ENCODE data around the gene PWWP2B. TPM values are rescaled to one million over a fixed set of nuclear protein-coding genes. Genes with fewer than 3 reads are reported as not detected.

PWWP2B gene
- total and polyA plus RNA-seq, 2 of the 4 experiments (the other 2 are of a cell fraction): 1.7 to 2.2 TPM

- H3K18ac ChIP-seq (ENCODE audit: low read depth, low read length): no peak overlapping the region
- H3K4me2 ChIP-seq (ENCODE audit: low read depth, low read length): no peak overlapping the region
- H2BK20ac ChIP-seq (ENCODE audit: low read depth, low read length): no peak overlapping the region
- H2BK5ac ChIP-seq (ENCODE audit: low read depth, low read length, poor library complexity, severe bottlenecking): no peak overlapping the region
- peaks cover 1% of the 10 kb centered on the region; the same call in 1 of the 2 replicates for H3K36me3 ChIP-seq (ENCODE audit: control insufficient read depth, insufficient read depth, low read length)
- TF ChIP-seq SMC3 (IDR thresholded peaks at IDR 0.05; ENCODE audit: low read depth, low read length): no peak
- no peak for TF ChIP-seq MAZ (IDR thresholded peaks at IDR 0.05; ENCODE audit: borderline replicate concordance, low read depth, low read length)
- no peak for TF ChIP-seq MAFK (IDR thresholded peaks at IDR 0.05; ENCODE audit: low read depth, low read length)
- TF ChIP-seq FOS (IDR thresholded peaks at IDR 0.05; ENCODE audit: low read depth, low read length): no peak
- H2AK5ac ChIP-seq (ENCODE audit: low read depth, low read length): no peak overlapping the region
- H3K4me1 ChIP-seq (ENCODE audit: control insufficient read depth, insufficient read depth, low read length): no peaks in the 10 kb centered on the region
- in situ Hi-C loops (cut with MboI; ENCODE audit: low sequenced_read_pairs) (no loop called here), dilution Hi-C loops (cut with HindIII; ENCODE audit: low sequenced_read_pairs, unreplicated experiment) (no loop called here), intact Hi-C loops (cut with micrococcal nuclease) (no loop called here)
- H2AFZ ChIP-seq (replicated peaks; ENCODE audit: low read length, poor library complexity): no peak overlapping the region
- CTCF ChIA-PET: interaction anchor here (0.7 kb wide), 1 partner anchor 862 kb away, joined by 4 read pairs; no protein-coding TSS in a partner anchor
- no peaks in the 10 kb centered on the region for H3K9me1 ChIP-seq (ENCODE audit: insufficient read depth, low read length)
- H4K91ac ChIP-seq (ENCODE audit: insufficient read depth, low read depth, low read length): no peak overlapping the region
- no peak overlapping the region for H4K8ac ChIP-seq (ENCODE audit: low read depth in 2 of 2, low read length in 2 of 2)
- H3K27ac ChIP-seq (ENCODE audit: insufficient read depth, low read length): no peak overlapping the region
- H4K5ac ChIP-seq (ENCODE audit: low read depth, low read length): no peak overlapping the region
- H3K9me3 ChIP-seq (ENCODE audit: control insufficient read depth, insufficient read depth, low read length): no peaks in the 10 kb centered on the region
- no peak overlapping the region for H3K23ac ChIP-seq (ENCODE audit: low read depth, low read length)
- no peak for DNase-seq
- no CpG with 5 or more reads among the region's 12 CpGs for WGBS, 2 experiments (ENCODE audit: extremely low coverage in 2 of 2, insufficient read length in 1 of 2)
- H3K4ac ChIP-seq (ENCODE audit: low read depth, low read length): no peak overlapping the region
- H3K9ac ChIP-seq (ENCODE audit: low read depth, low read length): no peak overlapping the region
- H4K20me1 ChIP-seq (ENCODE audit: insufficient read depth, low read length): no peaks in the 10 kb centered on the region; the same call in 1 of the 2 replicates
- no peak overlapping the region for H3K14ac ChIP-seq (replicated peaks; ENCODE audit: low read depth, low read length)
- ATAC-seq (ENCODE audit: low read depth): no peak
- H2BK15ac ChIP-seq (ENCODE audit: low read depth, low read length): no peak overlapping the region
- BruUV-seq (replicated peaks): no TSS peak
- POLR2A ChIA-PET (ENCODE audit: unreplicated experiment): no interaction called here
- no peak overlapping the region for H3K4me3 ChIP-seq (ENCODE audit: insufficient read depth, low read depth, low read length)
- H2BK120ac ChIP-seq (ENCODE audit: low read depth, low read length): no peak overlapping the region
- no peaks in the 10 kb centered on the region for H3K79me1 ChIP-seq (ENCODE audit: low read depth in 1 of 2, low read length in 2 of 2)
- no peaks in the 10 kb centered on the region for H3K27me3 ChIP-seq (ENCODE audit: control insufficient read depth, insufficient read depth, low read length)
- H2AK9ac ChIP-seq (replicated peaks; ENCODE audit: low read depth, low read length, poor library complexity): peak overlapping the region; percentile 55
- no peak overlapping the region for H3K56ac ChIP-seq (ENCODE audit: extremely low read depth, insufficient read depth, low read length)
Measured at GRCh38 chr10:132356621-132357195, 40.3 kb upstream of the PWWP2B start.

Data from IMR-90 (cell line).